Measurements from ENCODE around the gene WFIKKN1. TPM values are rescaled to one million over a fixed set of nuclear protein-coding genes. Genes with fewer than 3 reads are reported as not detected.

Gene WFIKKN1
- total RNA-seq, 1 donor from 2014 or later, result 0.44 TPM

DNA sequence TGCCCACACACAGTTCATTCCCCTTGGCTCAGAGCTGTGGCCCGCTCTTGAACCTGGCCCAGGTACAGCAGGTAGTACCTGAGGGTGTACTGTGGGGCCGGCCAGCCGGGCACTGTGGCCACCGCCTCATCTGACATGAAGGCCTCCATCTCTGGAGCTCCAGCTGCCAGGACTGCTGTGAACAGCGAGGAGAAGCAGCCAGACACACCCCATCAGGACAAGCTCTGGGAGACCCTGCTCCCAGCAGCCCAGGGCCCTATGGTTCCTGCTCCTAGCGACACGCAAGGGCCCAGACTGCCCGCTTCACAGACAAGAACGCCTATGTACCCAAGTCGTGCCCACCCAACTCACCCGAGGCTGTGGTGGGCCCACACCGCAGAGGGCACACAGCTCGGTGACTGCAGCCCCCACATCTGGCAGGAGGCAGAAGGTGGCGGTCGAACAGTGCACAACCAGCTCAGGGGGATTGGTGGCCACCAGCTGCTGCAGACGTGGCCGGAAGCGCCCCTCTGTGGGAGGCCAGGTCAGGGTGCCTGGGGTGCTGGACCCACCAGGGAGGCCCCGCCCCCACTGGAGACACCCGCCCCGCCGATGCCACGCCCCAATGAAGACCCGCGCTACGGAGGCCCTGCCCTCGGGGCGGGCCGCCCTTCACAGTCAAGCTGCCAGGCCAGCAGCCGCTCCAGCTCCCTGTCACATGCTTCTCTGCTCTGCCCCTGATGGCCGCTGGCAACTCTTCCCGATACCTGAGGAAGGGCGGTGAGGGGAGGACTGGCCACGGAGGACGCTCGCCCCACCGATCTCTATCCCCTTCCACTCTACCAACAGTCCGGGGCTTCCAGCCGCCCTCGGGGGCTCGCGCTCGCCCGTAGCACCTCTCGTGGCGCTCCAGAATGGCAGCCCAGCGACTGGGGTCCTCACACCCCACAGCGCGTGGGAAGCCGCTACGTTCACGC is 48.4 kb downstream of the WFIKKN1 start:
- H3K36me3 Mint-ChIP-seq (ENCODE audit: low read depth, unreplicated experiment), result peaks cover 5% of the 10 kb centered on the region
- H3K4me1 Mint-ChIP-seq (ENCODE audit: unreplicated experiment), result peaks cover 6% of the 10 kb centered on the region
- no peak for TF ChIP-seq CTCF (IDR thresholded peaks at IDR 0.05; ENCODE audit: unreplicated experiment)
- peak; percentile 57 for DNase-seq (ENCODE audit: low spot score)
- H3K4me3 Mint-ChIP-seq (ENCODE audit: unreplicated experiment), result peak overlapping the region; percentile 84
- H3K27me3 Mint-ChIP-seq (ENCODE audit: unreplicated experiment), result peaks cover 20% of the 10 kb centered on the region
- H3K9me3 Mint-ChIP-seq (ENCODE audit: unreplicated experiment), result no peaks in the 10 kb centered on the region
- no peak overlapping the region for H3K27ac Mint-ChIP-seq (ENCODE audit: unreplicated experiment)

DNA sequence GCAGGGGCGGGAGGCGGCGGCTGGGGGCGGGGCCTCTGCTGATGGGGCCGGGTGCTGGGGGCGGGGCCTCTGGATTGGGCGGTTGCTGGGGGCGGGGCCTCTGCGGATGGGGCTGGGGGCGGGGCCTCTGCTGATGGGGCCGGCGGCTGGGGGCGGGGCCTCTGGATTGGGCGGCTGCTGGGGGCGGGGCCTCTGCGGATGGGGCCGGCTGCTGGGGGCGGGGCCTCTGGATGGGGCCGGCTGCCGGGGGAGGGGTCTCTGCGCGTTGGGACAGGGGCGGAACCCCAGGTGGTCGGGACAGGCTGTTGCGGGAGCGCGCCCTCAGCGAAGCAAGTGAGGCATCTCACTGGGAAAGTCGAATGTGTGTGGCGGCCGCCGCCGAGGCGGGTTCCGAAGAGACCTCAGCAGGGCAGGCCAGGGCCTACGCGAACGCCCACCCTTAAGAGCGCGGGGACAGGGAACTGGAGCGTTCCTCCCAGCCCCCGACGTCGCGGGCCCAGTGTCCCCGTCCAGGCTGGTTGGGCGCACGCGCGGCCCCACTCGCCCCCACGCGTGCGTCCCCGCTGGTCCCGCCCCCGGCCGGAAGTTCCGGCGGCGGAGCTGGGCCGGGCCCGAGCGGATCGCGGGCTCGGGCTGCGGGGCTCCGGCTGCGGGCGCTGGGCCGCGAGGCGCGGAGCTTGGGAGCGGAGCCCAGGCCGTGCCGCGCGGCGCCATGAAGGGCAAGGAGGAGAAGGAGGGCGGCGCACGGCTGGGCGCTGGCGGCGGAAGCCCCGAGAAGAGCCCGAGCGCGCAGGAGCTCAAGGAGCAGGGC is 49.2 kb downstream of the WFIKKN1 start, which contains the start of gene STUB1:
Gene STUB1, plus strand, starts transcription at position 597 of the 811 bp plus-strand sequence. Its CDS starts 116 bp downstream, at position 713.
- peaks cover 5% of the 10 kb centered on the region for H3K36me3 Mint-ChIP-seq (ENCODE audit: low read depth, unreplicated experiment)
- peak within 1 kb of the TSS; percentile 90 for H3K4me3 Mint-ChIP-seq (ENCODE audit: unreplicated experiment)
- no peak within 1 kb of the TSS for H3K27ac Mint-ChIP-seq (ENCODE audit: unreplicated experiment)
- H3K4me1 Mint-ChIP-seq (ENCODE audit: unreplicated experiment), result peaks cover 6% of the 10 kb centered on the region
- H3K9me3 Mint-ChIP-seq (ENCODE audit: unreplicated experiment), result no peaks in the 10 kb centered on the region
- DNase-seq (ENCODE audit: low spot score), result peak; percentile 94
- TF ChIP-seq CTCF (IDR thresholded peaks at IDR 0.05; ENCODE audit: unreplicated experiment), result no peak
- peaks cover 17% of the 10 kb centered on the region for H3K27me3 Mint-ChIP-seq (ENCODE audit: unreplicated experiment)

- H3K4me3 Mint-ChIP-seq (ENCODE audit: unreplicated experiment), result peak overlapping the region; percentile 85
- H3K36me3 Mint-ChIP-seq (ENCODE audit: low read depth, unreplicated experiment), result peaks cover 5% of the 10 kb centered on the region
- no peak overlapping the region for H3K27ac Mint-ChIP-seq (ENCODE audit: unreplicated experiment)
- peaks cover 6% of the 10 kb centered on the region for H3K4me1 Mint-ChIP-seq (ENCODE audit: unreplicated experiment)
- peaks cover 16% of the 10 kb centered on the region for H3K27me3 Mint-ChIP-seq (ENCODE audit: unreplicated experiment)
- no peaks in the 10 kb centered on the region for H3K9me3 Mint-ChIP-seq (ENCODE audit: unreplicated experiment)
- no peak for TF ChIP-seq CTCF (IDR thresholded peaks at IDR 0.05; ENCODE audit: unreplicated experiment)
- DNase-seq (ENCODE audit: low spot score), result no peak
Measured at GRCh38 chr16:680625-680945, 49.8 kb downstream of the WFIKKN1 start.

DNA sequence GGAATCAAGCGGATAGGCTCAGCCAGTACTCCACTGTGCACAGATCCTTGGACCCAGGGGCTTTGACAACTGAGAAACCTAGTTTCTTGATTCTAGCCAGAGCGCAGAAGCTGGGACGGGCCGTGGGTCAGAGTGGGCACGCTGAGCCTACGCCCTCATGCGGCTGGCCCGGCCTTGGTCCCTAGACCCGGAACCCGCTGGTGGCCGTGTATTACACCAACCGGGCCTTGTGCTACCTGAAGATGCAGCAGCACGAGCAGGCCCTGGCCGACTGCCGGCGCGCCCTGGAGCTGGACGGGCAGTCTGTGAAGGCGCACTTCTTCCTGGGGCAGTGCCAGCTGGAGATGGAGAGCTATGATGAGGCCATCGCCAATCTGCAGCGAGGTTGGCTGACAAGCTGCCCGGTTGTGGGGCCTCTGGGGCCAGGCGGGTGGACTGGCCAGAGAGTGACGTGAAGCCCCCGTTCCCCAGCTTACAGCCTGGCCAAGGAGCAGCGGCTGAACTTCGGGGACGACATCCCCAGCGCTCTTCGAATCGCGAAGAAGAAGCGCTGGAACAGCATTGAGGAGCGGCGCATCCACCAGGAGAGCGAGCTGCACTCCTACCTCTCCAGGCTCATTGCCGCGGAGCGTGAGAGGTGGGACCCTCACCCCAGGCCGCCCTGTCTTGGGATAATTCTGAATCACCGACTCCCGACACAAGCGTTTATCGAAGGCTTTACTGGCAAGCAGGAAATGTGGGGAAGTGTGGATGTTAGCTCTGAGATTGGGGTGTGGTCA is 50.4 kb downstream of the WFIKKN1 start:
- no peak overlapping the region for H3K27ac Mint-ChIP-seq (ENCODE audit: unreplicated experiment)
- H3K27me3 Mint-ChIP-seq (ENCODE audit: unreplicated experiment), result peaks cover 18% of the 10 kb centered on the region
- no peak for TF ChIP-seq CTCF (IDR thresholded peaks at IDR 0.05; ENCODE audit: unreplicated experiment)

More for the DNA sequence above, 50.4 kb downstream of the WFIKKN1 start:
- Mint-ChIP-seq H3K9me3 (ENCODE audit: unreplicated experiment) (no peaks in the 10 kb centered on the region), H3K4me3 (ENCODE audit: unreplicated experiment) (peak overlapping the region; percentile 85), H3K4me1 (ENCODE audit: unreplicated experiment) (peaks cover 6% of the 10 kb centered on the region), H3K36me3 (ENCODE audit: low read depth, unreplicated experiment) (peaks cover 5% of the 10 kb centered on the region)
- no peak for DNase-seq (ENCODE audit: low spot score)

Measured in endothelial cell (in vitro differentiated cells).